ENCODE data around the gene GABRB1. TPM values are rescaled to one million over a fixed set of nuclear protein-coding genes. Genes with fewer than 3 reads are reported as not detected.
"Not testable (repeated sequence)": the region's sequence is repeated elsewhere in the genome, so short reads cannot be mapped to it uniquely, and the experiment has no call there.

The GABRB1 gene
- total RNA-seq, 1 donor from 2014 or later = not detected

DNA sequence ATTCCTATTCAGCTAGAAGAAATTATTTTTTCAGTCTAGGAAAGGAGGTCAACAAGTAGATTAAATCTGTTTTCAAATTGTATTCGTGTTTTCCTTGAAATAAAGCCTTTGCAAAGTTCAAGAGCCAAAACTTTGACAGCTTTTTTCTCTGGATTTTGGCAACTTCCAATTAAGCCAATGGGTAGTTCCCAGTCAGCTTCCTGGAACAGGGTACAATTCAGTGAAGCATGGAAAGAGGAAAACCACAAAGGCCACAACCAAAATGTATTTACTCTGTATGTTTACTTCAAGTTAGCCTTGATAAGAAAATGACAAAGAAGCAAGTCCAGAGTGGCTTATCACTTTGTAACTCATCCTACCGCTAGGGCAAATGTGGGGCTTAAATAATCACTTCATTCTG is 243.5 kb downstream of the GABRB1 start:
- Histone ChIP-seq H3K27me3 (no peaks in the 10 kb centered on the region), H3K36me3 (no peaks in the 10 kb centered on the region), H3K9me3 (no peaks in the 10 kb centered on the region), H3K4me3 (no peak overlapping the region), H3K27ac (no peak overlapping the region), H3K4me1 (no peaks in the 10 kb centered on the region)
- TF ChIP-seq POLR2A (IDR thresholded peaks at IDR 0.05) (no peak), POLR2AphosphoS5 (IDR thresholded peaks at IDR 0.05; ENCODE audit: insufficient read depth in 1 of 2, low read depth in 1 of 2) (no peak)
- TF ChIP-seq, protein P1, sequence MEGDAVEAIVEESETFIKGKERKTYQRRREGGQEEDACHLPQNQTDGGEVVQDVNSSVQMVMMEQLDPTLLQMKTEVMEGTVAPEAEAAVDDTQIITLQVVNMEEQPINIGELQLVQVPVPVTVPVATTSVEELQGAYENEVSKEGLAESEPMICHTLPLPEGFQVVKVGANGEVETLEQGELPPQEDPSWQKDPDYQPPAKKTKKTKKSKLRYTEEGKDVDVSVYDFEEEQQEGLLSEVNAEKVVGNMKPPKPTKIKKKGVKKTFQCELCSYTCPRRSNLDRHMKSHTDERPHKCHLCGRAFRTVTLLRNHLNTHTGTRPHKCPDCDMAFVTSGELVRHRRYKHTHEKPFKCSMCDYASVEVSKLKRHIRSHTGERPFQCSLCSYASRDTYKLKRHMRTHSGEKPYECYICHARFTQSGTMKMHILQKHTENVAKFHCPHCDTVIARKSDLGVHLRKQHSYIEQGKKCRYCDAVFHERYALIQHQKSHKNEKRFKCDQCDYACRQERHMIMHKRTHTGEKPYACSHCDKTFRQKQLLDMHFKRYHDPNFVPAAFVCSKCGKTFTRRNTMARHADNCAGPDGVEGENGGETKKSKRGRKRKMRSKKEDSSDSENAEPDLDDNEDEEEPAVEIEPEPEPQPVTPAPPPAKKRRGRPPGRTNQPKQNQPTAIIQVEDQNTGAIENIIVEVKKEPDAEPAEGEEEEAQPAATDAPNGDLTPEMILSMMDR (IDR thresholded peaks at IDR 0.05) = no peak
- intact Hi-C loops (cut with DNase I) = no loop called here
- no peak for DNase-seq (ENCODE audit: extremely low spot score in 2 of 2)

DNA sequence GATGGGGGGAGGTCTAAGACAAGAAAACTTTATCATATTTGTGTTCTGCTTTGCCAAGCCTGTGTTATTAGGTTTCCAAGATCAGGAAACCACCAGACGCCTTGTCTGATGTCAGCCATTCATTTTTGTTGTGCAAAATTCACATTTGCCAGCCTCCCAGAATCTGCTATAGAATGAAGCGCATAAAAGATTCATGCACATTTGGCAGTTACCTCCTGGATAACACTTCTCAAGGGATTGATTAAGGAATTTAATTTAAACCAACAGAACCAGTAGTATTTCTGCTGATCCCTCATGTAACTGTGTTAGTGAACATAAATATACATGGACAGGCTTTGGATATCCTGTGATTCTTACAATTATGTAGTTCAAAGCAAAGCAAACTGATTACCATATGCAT is 244.2 kb downstream of the GABRB1 start:
- Histone ChIP-seq H3K36me3 (no peaks in the 10 kb centered on the region), H3K27me3 (no peaks in the 10 kb centered on the region), H3K27ac (no peak overlapping the region), H3K4me1 (no peaks in the 10 kb centered on the region), H3K9me3 (no peaks in the 10 kb centered on the region), H3K4me3 (no peak overlapping the region)
- no peak for TF ChIP-seq POLR2AphosphoS5 (IDR thresholded peaks at IDR 0.05; ENCODE audit: insufficient read depth in 1 of 2, low read depth in 1 of 2)
- no peak for TF ChIP-seq POLR2A (IDR thresholded peaks at IDR 0.05)
- TF ChIP-seq, protein P1 (IDR thresholded peaks at IDR 0.05) = no peak
- intact Hi-C loops (cut with DNase I) = no loop called here
- DNase-seq (ENCODE audit: extremely low spot score in 2 of 2) = no peak

DNA sequence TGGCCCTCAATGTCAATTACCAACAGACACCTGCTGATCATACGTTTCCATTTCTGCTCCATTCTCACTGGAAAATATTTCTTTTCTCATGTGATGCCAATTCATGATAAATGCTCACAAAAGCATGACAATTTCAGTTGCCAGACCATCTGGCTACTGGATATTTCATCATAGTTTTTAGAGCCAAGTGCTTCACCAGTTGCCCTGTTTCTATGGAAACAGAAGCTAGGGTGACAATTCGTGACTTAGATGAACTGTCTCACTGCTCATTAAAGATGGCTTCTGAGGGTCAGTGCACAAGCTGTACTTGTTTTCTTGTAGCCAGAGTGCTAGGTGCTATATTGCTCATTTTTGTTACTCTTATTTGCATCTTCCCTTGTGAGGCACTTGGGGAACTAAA is 247.3 kb downstream of the GABRB1 start:
- Histone ChIP-seq H3K9me3 (no peaks in the 10 kb centered on the region), H3K4me3 (no peak overlapping the region), H3K27me3 (no peaks in the 10 kb centered on the region), H3K36me3 (no peaks in the 10 kb centered on the region), H3K27ac (no peak overlapping the region), H3K4me1 (no peaks in the 10 kb centered on the region)
- DNase-seq (ENCODE audit: extremely low spot score in 2 of 2) = no peak
- intact Hi-C loops (cut with DNase I) = no loop called here
- TF ChIP-seq POLR2AphosphoS5 (IDR thresholded peaks at IDR 0.05; ENCODE audit: insufficient read depth in 1 of 2, low read depth in 1 of 2) (no peak), POLR2A (IDR thresholded peaks at IDR 0.05) (no peak)
- TF ChIP-seq, protein P1 (IDR thresholded peaks at IDR 0.05) = no peak

DNA sequence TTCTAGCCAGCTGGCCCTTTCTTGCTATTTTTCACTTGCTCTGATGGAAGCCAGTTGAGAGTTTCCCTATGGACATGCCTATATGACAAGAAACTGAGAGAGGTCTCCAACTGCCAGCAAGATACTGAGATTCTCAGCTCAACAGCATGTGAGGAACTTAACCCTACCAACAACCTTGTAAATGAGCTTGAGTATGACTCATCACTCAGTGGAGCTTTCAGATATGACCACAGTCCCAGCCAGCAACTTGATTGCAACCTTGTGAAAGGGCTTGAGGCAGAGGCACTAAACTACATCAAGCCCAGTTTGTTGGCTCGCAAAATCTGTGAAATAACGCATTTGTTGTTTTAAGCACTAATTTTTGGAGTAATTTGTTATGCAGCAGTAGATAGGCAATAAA is 256.4 kb downstream of the GABRB1 start:
- H3K4me3 ChIP-seq = no peak overlapping the region
- no peaks in the 10 kb centered on the region for H3K36me3 ChIP-seq
- no peak overlapping the region for H3K27ac ChIP-seq
- TF ChIP-seq POLR2A (IDR thresholded peaks at IDR 0.05) = no peak
- no peak for DNase-seq (ENCODE audit: extremely low spot score in 2 of 2)
- H3K9me3 ChIP-seq = no peaks in the 10 kb centered on the region
- no peaks in the 10 kb centered on the region for H3K27me3 ChIP-seq
- intact Hi-C loops (cut with DNase I) = no loop called here
- H3K4me1 ChIP-seq = no peaks in the 10 kb centered on the region

DNA sequence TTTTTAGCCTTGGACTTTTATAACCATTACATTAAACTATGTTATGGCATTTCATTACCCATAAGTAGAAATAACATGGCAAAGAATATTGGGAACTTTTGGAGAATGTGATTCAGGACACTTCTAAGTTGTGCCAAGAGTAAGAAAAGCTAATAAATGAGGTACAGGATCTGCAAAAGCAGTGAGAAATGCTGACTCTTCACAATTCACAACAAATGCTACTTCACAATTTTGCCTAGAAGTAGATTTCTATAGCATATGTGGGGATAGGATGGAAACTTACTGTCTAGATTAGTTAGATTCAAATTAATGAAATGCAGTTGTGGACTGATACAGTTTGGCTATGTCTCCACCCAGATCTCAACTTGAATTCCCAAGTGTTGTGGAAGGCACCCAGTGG is 258.4 kb downstream of the GABRB1 start:
- Histone ChIP-seq H3K9me3 (no peaks in the 10 kb centered on the region), H3K27ac (no peak overlapping the region), H3K36me3 (no peaks in the 10 kb centered on the region), H3K4me1 (no peaks in the 10 kb centered on the region), H3K4me3 (no peak overlapping the region), H3K27me3 (no peaks in the 10 kb centered on the region)
- no peak for DNase-seq (ENCODE audit: extremely low spot score in 2 of 2)
- TF ChIP-seq POLR2A (IDR thresholded peaks at IDR 0.05) (no peak), POLR2AphosphoS5 (IDR thresholded peaks at IDR 0.05; ENCODE audit: insufficient read depth in 1 of 2, low read depth in 1 of 2) (no peak)
- TF ChIP-seq, protein P1 (IDR thresholded peaks at IDR 0.05) = no peak
- intact Hi-C loops (cut with DNase I) = no loop called here

DNA sequence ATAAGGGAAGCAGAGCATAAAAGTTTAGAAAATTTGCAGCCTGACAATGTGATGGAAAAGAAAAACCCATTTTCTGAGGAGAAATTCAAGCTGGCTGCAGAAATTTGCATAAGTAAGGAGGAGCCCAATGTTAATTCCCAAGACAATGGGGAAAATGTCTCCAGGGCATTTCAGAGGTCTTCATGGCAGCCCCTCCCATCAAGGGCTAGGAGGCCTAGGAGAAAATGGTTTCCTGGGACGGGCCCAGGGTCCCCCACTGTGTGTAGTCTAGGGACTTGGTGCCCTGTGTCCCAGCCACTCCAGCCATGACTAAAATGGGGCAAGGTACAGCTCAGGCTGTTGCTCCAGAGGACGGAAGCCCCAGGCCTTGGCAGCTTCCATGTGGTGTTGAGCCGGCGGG is 259.5 kb downstream of the GABRB1 start:
- H3K9me3 ChIP-seq; H3K4me1 ChIP-seq; intact Hi-C loops (cut with DNase I); H3K27me3 ChIP-seq; H3K36me3 ChIP-seq; DNase-seq (ENCODE audit: extremely low spot score in 2 of 2); H3K27ac ChIP-seq; H3K4me3 ChIP-seq: not testable (repeated sequence)

All from vagina (tissue), 2 donors.